ENCODE results near the gene CCDC78.

CCDC78 gene

GRCh38 chr16:684961-685696 is 41.1 kb downstream of the CCDC78 start:
- H3K27ac ChIP-seq (ENCODE audit: low read depth, low read length) = no peak overlapping the region
- no peak overlapping the region for H3K9ac ChIP-seq (ENCODE audit: low read length)

GRCh38 chr16:684071-684794 is 42.0 kb downstream of the CCDC78 start, which contains the start of gene JMJD8:
JMJD8 (minus strand) TSS chr16:684334; CDS start chr16:684319, 15 bp downstream.
- Histone ChIP-seq H3K9ac (ENCODE audit: low read length) (peak within 1 kb of the TSS; percentile 91), H3K36me3 (ENCODE audit: control insufficient read depth, insufficient read depth, low read length) (peaks cover 42% of the 10 kb centered on the region), H3K4me3 (ENCODE audit: low read depth, low read length) (peak within 1 kb of the TSS; percentile 98), H3K27ac (ENCODE audit: low read depth, low read length) (peak within 1 kb of the TSS; percentile 70; the same call in 1 of the 2 replicates), H3K4me1 (ENCODE audit: control insufficient read depth, insufficient read depth, low read length) (peaks cover 21% of the 10 kb centered on the region), H3K9me3 (ENCODE audit: control insufficient read depth, insufficient read depth, low read depth, low read length) (no peaks in the 10 kb centered on the region), H3K27me3 (ENCODE audit: control insufficient read depth, insufficient read depth, low read length) (no peaks in the 10 kb centered on the region)

More at GRCh38 chr16:684961-685696, 41.1 kb downstream of the CCDC78 start:
- peak overlapping the region; percentile 11; the same call in 1 of the 2 replicates for H3K4me3 ChIP-seq (ENCODE audit: low read depth, low read length)
- peaks cover 23% of the 10 kb centered on the region for H3K4me1 ChIP-seq (ENCODE audit: control insufficient read depth, insufficient read depth, low read length)
- peaks cover 42% of the 10 kb centered on the region for H3K36me3 ChIP-seq (ENCODE audit: control insufficient read depth, insufficient read depth, low read length)
- H3K9me3 ChIP-seq (ENCODE audit: control insufficient read depth, insufficient read depth, low read depth, low read length) = no peaks in the 10 kb centered on the region
- H3K27me3 ChIP-seq (ENCODE audit: control insufficient read depth, insufficient read depth, low read length) = no peaks in the 10 kb centered on the region

- H3K4me3 ChIP-seq (ENCODE audit: low read depth, low read length) = peak overlapping the region; percentile 98
- H3K9ac ChIP-seq (ENCODE audit: low read length) = peak overlapping the region; percentile 91
- no peaks in the 10 kb centered on the region for H3K9me3 ChIP-seq (ENCODE audit: control insufficient read depth, insufficient read depth, low read depth, low read length)
- H3K4me1 ChIP-seq (ENCODE audit: control insufficient read depth, insufficient read depth, low read length) = peaks cover 21% of the 10 kb centered on the region
- no peaks in the 10 kb centered on the region for H3K27me3 ChIP-seq (ENCODE audit: control insufficient read depth, insufficient read depth, low read length)
- H3K36me3 ChIP-seq (ENCODE audit: control insufficient read depth, insufficient read depth, low read length) = peaks cover 42% of the 10 kb centered on the region
- H3K27ac ChIP-seq (ENCODE audit: low read depth, low read length) = peak overlapping the region; percentile 70; the same call in 1 of the 2 replicates
Measured at GRCh38 chr16:683396-684070, 42.7 kb downstream of the CCDC78 start.

- Histone ChIP-seq H3K27ac (ENCODE audit: low read depth, low read length) (no peak overlapping the region), H3K4me3 (ENCODE audit: low read depth, low read length) (peak overlapping the region; percentile 98), H3K4me1 (ENCODE audit: control insufficient read depth, insufficient read depth, low read length) (peaks cover 24% of the 10 kb centered on the region), H3K9me3 (ENCODE audit: control insufficient read depth, insufficient read depth, low read depth, low read length) (no peaks in the 10 kb centered on the region), H3K9ac (ENCODE audit: low read length) (no peak overlapping the region), H3K36me3 (ENCODE audit: control insufficient read depth, insufficient read depth, low read length) (peaks cover 40% of the 10 kb centered on the region), H3K27me3 (ENCODE audit: control insufficient read depth, insufficient read depth, low read length) (no peaks in the 10 kb centered on the region)
Measured at GRCh38 chr16:682493-683395, 43.5 kb downstream of the CCDC78 start.

- Histone ChIP-seq H3K4me3 (ENCODE audit: low read depth, low read length) (peak overlapping the region; percentile 86), H3K27ac (ENCODE audit: low read depth, low read length) (no peak overlapping the region), H3K27me3 (ENCODE audit: control insufficient read depth, insufficient read depth, low read length) (no peaks in the 10 kb centered on the region), H3K4me1 (ENCODE audit: control insufficient read depth, insufficient read depth, low read length) (peaks cover 32% of the 10 kb centered on the region), H3K9ac (ENCODE audit: low read length) (no peak overlapping the region), H3K36me3 (ENCODE audit: control insufficient read depth, insufficient read depth, low read length) (peaks cover 31% of the 10 kb centered on the region), H3K9me3 (ENCODE audit: control insufficient read depth, insufficient read depth, low read depth, low read length) (no peaks in the 10 kb centered on the region)
Measured at GRCh38 chr16:681746-682427, 44.4 kb downstream of the CCDC78 start.

GRCh38 chr16:680967-681745 is 45.1 kb downstream of the CCDC78 start:
- Histone ChIP-seq H3K36me3 (ENCODE audit: control insufficient read depth, insufficient read depth, low read length) (peaks cover 25% of the 10 kb centered on the region), H3K9me3 (ENCODE audit: control insufficient read depth, insufficient read depth, low read depth, low read length) (no peaks in the 10 kb centered on the region), H3K27ac (ENCODE audit: low read depth, low read length) (no peak overlapping the region), H3K9ac (ENCODE audit: low read length) (peak overlapping the region; percentile 86), H3K4me3 (ENCODE audit: low read depth, low read length) (peak overlapping the region; percentile 86), H3K27me3 (ENCODE audit: control insufficient read depth, insufficient read depth, low read length) (no peaks in the 10 kb centered on the region), H3K4me1 (ENCODE audit: control insufficient read depth, insufficient read depth, low read length) (peaks cover 37% of the 10 kb centered on the region)

- no peaks in the 10 kb centered on the region for H3K27me3 ChIP-seq (ENCODE audit: control insufficient read depth, insufficient read depth, low read length)
- H3K4me1 ChIP-seq (ENCODE audit: control insufficient read depth, insufficient read depth, low read length) = peaks cover 37% of the 10 kb centered on the region
- peak overlapping the region; percentile 86 for H3K9ac ChIP-seq (ENCODE audit: low read length)
- H3K9me3 ChIP-seq (ENCODE audit: control insufficient read depth, insufficient read depth, low read depth, low read length) = no peaks in the 10 kb centered on the region
- no peak overlapping the region for H3K27ac ChIP-seq (ENCODE audit: low read depth, low read length)
- peaks cover 25% of the 10 kb centered on the region for H3K36me3 ChIP-seq (ENCODE audit: control insufficient read depth, insufficient read depth, low read length)
- peak overlapping the region; percentile 86 for H3K4me3 ChIP-seq (ENCODE audit: low read depth, low read length)
Measured at GRCh38 chr16:680625-680945, 45.7 kb downstream of the CCDC78 start.

- Histone ChIP-seq H3K4me1 (ENCODE audit: control insufficient read depth, insufficient read depth, low read length) (peaks cover 40% of the 10 kb centered on the region), H3K27me3 (ENCODE audit: control insufficient read depth, insufficient read depth, low read length) (no peaks in the 10 kb centered on the region), H3K9me3 (ENCODE audit: control insufficient read depth, insufficient read depth, low read depth, low read length) (no peaks in the 10 kb centered on the region), H3K36me3 (ENCODE audit: control insufficient read depth, insufficient read depth, low read length) (peaks cover 22% of the 10 kb centered on the region), H3K27ac (ENCODE audit: low read depth, low read length) (no peak within 1 kb of the TSS; the same call in 1 of the 2 replicates), H3K9ac (ENCODE audit: low read length) (peak within 1 kb of the TSS; percentile 86), H3K4me3 (ENCODE audit: low read depth, low read length) (peak within 1 kb of the TSS; percentile 86)
Measured at GRCh38 chr16:679814-680624, 46.2 kb downstream of the CCDC78 start, which contains the start of gene STUB1. STUB1 (plus strand) TSS chr16:680410; CDS start chr16:680526, 116 bp downstream.

All from HUES6 (cell line).